ENCODE data around the gene CACNA1C.

DNA sequence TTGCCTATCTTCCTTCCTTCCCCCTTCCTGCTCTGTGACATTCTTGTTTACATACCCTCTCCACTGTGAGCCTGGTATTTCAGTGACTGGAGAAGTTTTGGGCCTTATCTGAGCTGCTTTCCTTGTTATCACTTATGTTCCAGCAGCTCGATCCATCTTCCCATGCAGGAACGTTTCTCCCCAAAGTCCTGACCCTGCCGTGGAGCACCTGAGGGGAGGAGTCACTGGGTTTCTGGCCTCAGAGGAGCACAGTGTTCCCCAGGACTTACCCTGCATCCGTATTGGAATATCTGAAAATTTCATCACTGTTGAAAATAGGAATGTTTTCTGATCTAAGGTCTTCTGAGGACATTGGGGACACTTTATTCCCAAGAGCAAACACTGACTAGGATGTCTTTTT, 141.8 kb downstream of the CACNA1C start:
- TF ChIP-seq, protein P1, sequence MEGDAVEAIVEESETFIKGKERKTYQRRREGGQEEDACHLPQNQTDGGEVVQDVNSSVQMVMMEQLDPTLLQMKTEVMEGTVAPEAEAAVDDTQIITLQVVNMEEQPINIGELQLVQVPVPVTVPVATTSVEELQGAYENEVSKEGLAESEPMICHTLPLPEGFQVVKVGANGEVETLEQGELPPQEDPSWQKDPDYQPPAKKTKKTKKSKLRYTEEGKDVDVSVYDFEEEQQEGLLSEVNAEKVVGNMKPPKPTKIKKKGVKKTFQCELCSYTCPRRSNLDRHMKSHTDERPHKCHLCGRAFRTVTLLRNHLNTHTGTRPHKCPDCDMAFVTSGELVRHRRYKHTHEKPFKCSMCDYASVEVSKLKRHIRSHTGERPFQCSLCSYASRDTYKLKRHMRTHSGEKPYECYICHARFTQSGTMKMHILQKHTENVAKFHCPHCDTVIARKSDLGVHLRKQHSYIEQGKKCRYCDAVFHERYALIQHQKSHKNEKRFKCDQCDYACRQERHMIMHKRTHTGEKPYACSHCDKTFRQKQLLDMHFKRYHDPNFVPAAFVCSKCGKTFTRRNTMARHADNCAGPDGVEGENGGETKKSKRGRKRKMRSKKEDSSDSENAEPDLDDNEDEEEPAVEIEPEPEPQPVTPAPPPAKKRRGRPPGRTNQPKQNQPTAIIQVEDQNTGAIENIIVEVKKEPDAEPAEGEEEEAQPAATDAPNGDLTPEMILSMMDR (IDR thresholded peaks at IDR 0.05) = no peak
- no peak for TF ChIP-seq POLR2A (IDR thresholded peaks at IDR 0.05)

Measured in esophagus squamous epithelium (tissue), 4 donors.